Glutamatergic neuron (in vitro differentiated cells): ENCODE measurements around the gene ZSWIM3. TPM values are rescaled to one million over a fixed set of nuclear protein-coding genes. Genes with fewer than 3 reads are reported as not detected.

Experiments used
- DNase-seq: peaks from one replicate; pipeline ENCODE4 v3.0.0; 2022
- H3K27ac Mint-ChIP-seq: one replicate; pipeline ENCODE4 v1.8.0; 2020; ENCODE audit warnings: mild to moderate bottlenecking, mixed read lengths, inconsistent platforms; ENCODE audit not compliant: unreplicated experiment
- H3K27me3 Mint-ChIP-seq: one replicate; pipeline ENCODE4 v1.8.0; 2020; ENCODE audit warnings: mild to moderate bottlenecking, moderate library complexity, mixed read lengths, inconsistent platforms; ENCODE audit not compliant: unreplicated experiment
- H3K36me3 Mint-ChIP-seq: one replicate; pipeline ENCODE4 v1.8.0; 2020; ENCODE audit warnings: mild to moderate bottlenecking, mixed read lengths, inconsistent platforms; ENCODE audit not compliant: unreplicated experiment
- H3K4me1 Mint-ChIP-seq: one replicate; pipeline ENCODE4 v1.8.0; 2020; ENCODE audit warnings: mild to moderate bottlenecking, low read depth, mixed read lengths, inconsistent platforms; ENCODE audit not compliant: unreplicated experiment
- H3K4me3 Mint-ChIP-seq: one replicate; pipeline ENCODE4 v1.8.0; 2020; ENCODE audit warnings: mild to moderate bottlenecking, mixed read lengths, inconsistent platforms; ENCODE audit not compliant: unreplicated experiment
- H3K9me3 Mint-ChIP-seq: one replicate; pipeline ENCODE4 v1.8.0; 2020; ENCODE audit warnings: mild to moderate bottlenecking, moderate library complexity, mixed read lengths, inconsistent platforms; ENCODE audit not compliant: unreplicated experiment
- total RNA-seq: library from RNA; stranded (reverse); fragmentation: NEBNext Ultra II Directional; extraction: Animal tissue kit (Norgen Biotek cat#: 25700); gene quantifications from one replicate; pipeline ENCODE4 v1.2.1, GENCODE V29; 2021; ENCODE audit not compliant: unreplicated experiment
- TF ChIP-seq, protein P1 (sequence below): fragments of 200-600 bp; sonication (generic); IDR thresholded peaks from one replicate; pipeline ENCODE4 v1.5.0; 2021; ENCODE audit not compliant: partially characterized antibody, unreplicated experiment

Gene ZSWIM3
- total RNA-seq, 1 donor from 2014 or later = 7.9 TPM

- peak overlapping the region; percentile 89 for H3K4me3 Mint-ChIP-seq
- H3K9me3 Mint-ChIP-seq = peaks cover 11% of the 10 kb centered on the region
- peak overlapping the region; percentile 92 for H3K27ac Mint-ChIP-seq
- TF ChIP-seq, protein P1, sequence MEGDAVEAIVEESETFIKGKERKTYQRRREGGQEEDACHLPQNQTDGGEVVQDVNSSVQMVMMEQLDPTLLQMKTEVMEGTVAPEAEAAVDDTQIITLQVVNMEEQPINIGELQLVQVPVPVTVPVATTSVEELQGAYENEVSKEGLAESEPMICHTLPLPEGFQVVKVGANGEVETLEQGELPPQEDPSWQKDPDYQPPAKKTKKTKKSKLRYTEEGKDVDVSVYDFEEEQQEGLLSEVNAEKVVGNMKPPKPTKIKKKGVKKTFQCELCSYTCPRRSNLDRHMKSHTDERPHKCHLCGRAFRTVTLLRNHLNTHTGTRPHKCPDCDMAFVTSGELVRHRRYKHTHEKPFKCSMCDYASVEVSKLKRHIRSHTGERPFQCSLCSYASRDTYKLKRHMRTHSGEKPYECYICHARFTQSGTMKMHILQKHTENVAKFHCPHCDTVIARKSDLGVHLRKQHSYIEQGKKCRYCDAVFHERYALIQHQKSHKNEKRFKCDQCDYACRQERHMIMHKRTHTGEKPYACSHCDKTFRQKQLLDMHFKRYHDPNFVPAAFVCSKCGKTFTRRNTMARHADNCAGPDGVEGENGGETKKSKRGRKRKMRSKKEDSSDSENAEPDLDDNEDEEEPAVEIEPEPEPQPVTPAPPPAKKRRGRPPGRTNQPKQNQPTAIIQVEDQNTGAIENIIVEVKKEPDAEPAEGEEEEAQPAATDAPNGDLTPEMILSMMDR = peak; percentile 71
- H3K4me1 Mint-ChIP-seq = peaks cover 3% of the 10 kb centered on the region
- H3K36me3 Mint-ChIP-seq = no peaks in the 10 kb centered on the region
- peaks cover 9% of the 10 kb centered on the region for H3K27me3 Mint-ChIP-seq
- DNase-seq = peak; percentile 92
Measured at GRCh38 chr20:45890077-45890984, 32.9 kb downstream of the ZSWIM3 start.

- Mint-ChIP-seq H3K9me3 (peaks cover 11% of the 10 kb centered on the region), H3K4me1 (peaks cover 3% of the 10 kb centered on the region), H3K36me3 (no peaks in the 10 kb centered on the region), H3K4me3 (peak within 1 kb of the TSS; percentile 89), H3K27me3 (peaks cover 9% of the 10 kb centered on the region), H3K27ac (peak within 1 kb of the TSS; percentile 92)
- peak; percentile 97 for DNase-seq
- TF ChIP-seq, protein P1 = no peak
Measured at GRCh38 chr20:45890985-45891983, 33.9 kb downstream of the ZSWIM3 start, which contains the start of the genes CTSA and NEURL2. CTSA (plus strand) TSS chr20:45891335; CDS start chr20:45891569, 234 bp downstream. NEURL2 (minus strand) TSS chr20:45891208; CDS start chr20:45890991, 217 bp downstream.

- Mint-ChIP-seq H3K9me3 (peaks cover 11% of the 10 kb centered on the region), H3K36me3 (no peaks in the 10 kb centered on the region), H3K4me1 (peaks cover 3% of the 10 kb centered on the region), H3K4me3 (peak overlapping the region; percentile 78), H3K27ac (no peak overlapping the region), H3K27me3 (peaks cover 9% of the 10 kb centered on the region)
- TF ChIP-seq, protein P1 = no peak
- DNase-seq = no peak
Measured at GRCh38 chr20:45892049-45892825, 34.8 kb downstream of the ZSWIM3 start.

- H3K27me3 Mint-ChIP-seq = peaks cover 13% of the 10 kb centered on the region
- peaks cover 11% of the 10 kb centered on the region for H3K9me3 Mint-ChIP-seq
- H3K36me3 Mint-ChIP-seq = no peaks in the 10 kb centered on the region
- peak overlapping the region; percentile 78 for H3K4me3 Mint-ChIP-seq
- peaks cover 6% of the 10 kb centered on the region for H3K4me1 Mint-ChIP-seq
- no peak for DNase-seq
- TF ChIP-seq, protein P1 = no peak
- no peak overlapping the region for H3K27ac Mint-ChIP-seq
Measured at GRCh38 chr20:45892828-45893500, 35.5 kb downstream of the ZSWIM3 start.
